ENCODE results near the gene CAB39. TPM values are rescaled to one million over a fixed set of nuclear protein-coding genes. Genes with fewer than 3 reads are reported as not detected.
A peak's percentile ranks its signal among the peaks of the same experiment; 100 is the strongest.

Gene CAB39
- total RNA-seq, 4 donors from 2014 or later = 61.2 to 110 (median 90.3) TPM

GRCh38 chr2:230796280-230796862, 83.7 kb downstream of the CAB39 start:
- ATAC-seq (ENCODE audit: low FRiP score) (no peak), DNase-seq (ENCODE audit: low spot score) (no peak)
- no peak for TF ChIP-seq CTCF (IDR thresholded peaks at IDR 0.05)

- no peak for DNase-seq (ENCODE audit: low spot score)
- no peak for TF ChIP-seq CTCF (IDR thresholded peaks at IDR 0.05)
- ATAC-seq (ENCODE audit: low FRiP score) = peak; percentile 26
These were observed 85.2 kb downstream of the CAB39 start for GRCh38 chr2:230797515-230798495.

- DNase-seq (ENCODE audit: low spot score) (no peak), ATAC-seq (ENCODE audit: low FRiP score) (no peak)
- no peak for TF ChIP-seq CTCF (IDR thresholded peaks at IDR 0.05)
These were observed 86.2 kb downstream of the CAB39 start for GRCh38 chr2:230798769-230799399.

- ATAC-seq (ENCODE audit: low FRiP score) (no peak), DNase-seq (ENCODE audit: low spot score) (no peak)
- TF ChIP-seq CTCF (IDR thresholded peaks at IDR 0.05) = no peak
These were observed 92.8 kb downstream of the CAB39 start for GRCh38 chr2:230805353-230806017.

GRCh38 chr2:230807729-230808128, 95.1 kb downstream of the CAB39 start:
- DNase-seq (ENCODE audit: low spot score) (no peak), ATAC-seq (ENCODE audit: low FRiP score) (no peak)
- TF ChIP-seq CTCF (IDR thresholded peaks at IDR 0.05) = no peak

- ATAC-seq (ENCODE audit: low FRiP score) = no peak
- DNase-seq (ENCODE audit: low spot score) = no peak
- TF ChIP-seq CTCF (IDR thresholded peaks at IDR 0.05) = no peak
These were observed 96.4 kb downstream of the CAB39 start for GRCh38 chr2:230809015-230809414.

Measured in omental fat pad (tissue), 4 donors.